ENCODE measurements around the gene RAD51C.

The RAD51C gene

GRCh38 chr17:58710948-58711552 lies 18.6 kb downstream of the RAD51C start:
- Histone ChIP-seq H3K27ac (no peak overlapping the region), H3K9me3 (ENCODE audit: severe bottlenecking) (peaks cover under 1% of the 10 kb centered on the region), H3K36me3 (peaks cover 78% of the 10 kb centered on the region), H3K4me3 (ENCODE audit: low read depth, low read length) (no peak overlapping the region), H3K27me3 (ENCODE audit: insufficient read depth, low read depth, severe bottlenecking) (no peaks in the 10 kb centered on the region)
- TF ChIP-seq, protein P1, sequence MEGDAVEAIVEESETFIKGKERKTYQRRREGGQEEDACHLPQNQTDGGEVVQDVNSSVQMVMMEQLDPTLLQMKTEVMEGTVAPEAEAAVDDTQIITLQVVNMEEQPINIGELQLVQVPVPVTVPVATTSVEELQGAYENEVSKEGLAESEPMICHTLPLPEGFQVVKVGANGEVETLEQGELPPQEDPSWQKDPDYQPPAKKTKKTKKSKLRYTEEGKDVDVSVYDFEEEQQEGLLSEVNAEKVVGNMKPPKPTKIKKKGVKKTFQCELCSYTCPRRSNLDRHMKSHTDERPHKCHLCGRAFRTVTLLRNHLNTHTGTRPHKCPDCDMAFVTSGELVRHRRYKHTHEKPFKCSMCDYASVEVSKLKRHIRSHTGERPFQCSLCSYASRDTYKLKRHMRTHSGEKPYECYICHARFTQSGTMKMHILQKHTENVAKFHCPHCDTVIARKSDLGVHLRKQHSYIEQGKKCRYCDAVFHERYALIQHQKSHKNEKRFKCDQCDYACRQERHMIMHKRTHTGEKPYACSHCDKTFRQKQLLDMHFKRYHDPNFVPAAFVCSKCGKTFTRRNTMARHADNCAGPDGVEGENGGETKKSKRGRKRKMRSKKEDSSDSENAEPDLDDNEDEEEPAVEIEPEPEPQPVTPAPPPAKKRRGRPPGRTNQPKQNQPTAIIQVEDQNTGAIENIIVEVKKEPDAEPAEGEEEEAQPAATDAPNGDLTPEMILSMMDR (IDR thresholded peaks at IDR 0.05; ENCODE audit: low read depth, low read length), result peak; percentile 44
- peak; percentile 48 for DNase-seq

- Histone ChIP-seq H3K36me3 (peaks cover 73% of the 10 kb centered on the region), H3K9me3 (ENCODE audit: severe bottlenecking) (no peaks in the 10 kb centered on the region), H3K27me3 (ENCODE audit: insufficient read depth, low read depth, severe bottlenecking) (no peaks in the 10 kb centered on the region), H3K27ac (no peak overlapping the region), H3K4me3 (ENCODE audit: low read depth, low read length) (no peak overlapping the region)
- no peak for DNase-seq
- TF ChIP-seq, protein P1 (IDR thresholded peaks at IDR 0.05; ENCODE audit: low read depth, low read length), result no peak
These were observed 29.9 kb downstream of the RAD51C start for GRCh38 chr17:58722274-58722673.

- H3K9me3 ChIP-seq (ENCODE audit: severe bottlenecking), result no peaks in the 10 kb centered on the region
- DNase-seq, result no peak
- TF ChIP-seq, protein P1 (IDR thresholded peaks at IDR 0.05; ENCODE audit: low read depth, low read length), result no peak
These were observed 30.3 kb downstream of the RAD51C start for GRCh38 chr17:58722696-58723095.

DNA sequence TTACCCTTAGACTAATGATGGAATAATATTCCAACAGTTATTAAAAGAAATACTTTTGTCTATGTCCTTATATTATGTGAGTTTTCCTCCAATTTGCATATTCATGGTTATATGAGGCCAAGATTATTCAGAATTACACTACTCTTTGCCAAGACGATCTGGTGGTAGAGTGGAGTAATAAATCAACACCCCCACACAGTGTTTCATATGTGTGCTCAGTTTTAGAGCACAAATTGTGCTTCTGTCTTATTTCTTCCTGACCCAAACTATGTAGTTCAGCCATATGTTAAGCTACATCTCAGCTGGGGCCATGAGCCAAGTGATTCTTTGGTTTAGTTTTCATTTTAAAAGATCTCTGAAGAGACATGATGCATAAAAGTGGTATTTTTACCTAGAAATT lies 36.4 kb downstream of the RAD51C start:
- H3K36me3 ChIP-seq, result peaks cover 50% of the 10 kb centered on the region
- no peaks in the 10 kb centered on the region for H3K27me3 ChIP-seq (ENCODE audit: insufficient read depth, low read depth, severe bottlenecking)
- no peak overlapping the region for H3K27ac ChIP-seq
- no peak for DNase-seq
- no peaks in the 10 kb centered on the region for H3K9me3 ChIP-seq (ENCODE audit: severe bottlenecking)
- no peak overlapping the region for H3K4me3 ChIP-seq (ENCODE audit: low read depth, low read length)
- TF ChIP-seq, protein P1 (IDR thresholded peaks at IDR 0.05; ENCODE audit: low read depth, low read length), result no peak

More at GRCh38 chr17:58722696-58723095, 30.3 kb downstream of the RAD51C start:
- Histone ChIP-seq H3K27ac (no peak overlapping the region), H3K27me3 (ENCODE audit: insufficient read depth, low read depth, severe bottlenecking) (no peaks in the 10 kb centered on the region), H3K4me3 (ENCODE audit: low read depth, low read length) (no peak overlapping the region), H3K36me3 (peaks cover 69% of the 10 kb centered on the region)

- H3K4me3 ChIP-seq (ENCODE audit: low read depth, low read length), result no peak overlapping the region
- no peaks in the 10 kb centered on the region for H3K9me3 ChIP-seq (ENCODE audit: severe bottlenecking)
- DNase-seq, result no peak
- H3K36me3 ChIP-seq, result peaks cover 52% of the 10 kb centered on the region
- no peak overlapping the region for H3K27ac ChIP-seq
- TF ChIP-seq, protein P1 (IDR thresholded peaks at IDR 0.05; ENCODE audit: low read depth, low read length), result no peak
- H3K27me3 ChIP-seq (ENCODE audit: insufficient read depth, low read depth, severe bottlenecking), result no peaks in the 10 kb centered on the region
These were observed 38.5 kb downstream of the RAD51C start for GRCh38 chr17:58730937-58731336.

DNA sequence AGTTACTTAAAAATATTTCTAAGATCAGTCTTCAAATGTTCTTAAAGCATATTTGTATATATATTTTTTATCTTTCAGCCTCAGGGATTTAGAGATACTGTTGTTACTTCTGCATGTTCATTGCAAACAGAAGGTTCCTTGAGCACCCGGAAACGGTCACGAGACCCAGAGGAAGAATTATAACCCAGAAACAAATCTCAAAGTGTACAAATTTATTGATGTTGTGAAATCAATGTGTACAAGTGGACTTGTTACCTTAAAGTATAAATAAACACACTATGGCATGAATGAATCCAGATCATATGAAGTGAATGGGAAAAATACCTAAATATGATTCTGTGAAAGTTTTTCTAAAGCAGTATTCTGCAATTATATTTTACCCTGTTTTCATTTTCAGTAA lies 41.6 kb downstream of the RAD51C start:
- Histone ChIP-seq H3K9me3 (ENCODE audit: severe bottlenecking) (no peaks in the 10 kb centered on the region), H3K27ac (no peak overlapping the region), H3K36me3 (peaks cover 45% of the 10 kb centered on the region), H3K4me3 (ENCODE audit: low read depth, low read length) (no peak overlapping the region), H3K27me3 (ENCODE audit: insufficient read depth, low read depth, severe bottlenecking) (no peaks in the 10 kb centered on the region)
- TF ChIP-seq, protein P1 (IDR thresholded peaks at IDR 0.05; ENCODE audit: low read depth, low read length), result no peak
- no peak for DNase-seq

All from WERI-Rb-1 (cell line).